Panc1 (cell line): ENCODE results near the gene ALG14. TPM values are rescaled to one million over a fixed set of nuclear protein-coding genes. Genes with fewer than 3 reads are reported as not detected.

ENCODE experiments used
- ATAC-seq: fragments of 200-7000 bp; cut with Tn5 transposase; 2 replicates; pipeline ENCODE4 v1.9.1; 2020; ENCODE audit warnings: mild to moderate bottlenecking, moderate library complexity
- BruUV-seq: library from RNA; stranded (reverse); fragments of 400-500 nt; replicated peaks from 2 replicates; lab custom pipeline; 2021; lab: Mats Ljungman, UMichigan
- CTCF ChIA-PET: fragments of 300-600 bp; sonication (Branson Sonifier 250); formaldehyde crosslinking; loops from one replicate; lab custom pipeline; 2022; ENCODE audit warnings: antibody characterized with exemption; lab: Charles Lee
- POLR2A ChIA-PET: fragments of 300-600 bp; sonication (Branson Sonifier 250); formaldehyde crosslinking; loops from one replicate; lab custom pipeline; 2022; ENCODE audit warnings: antibody characterized with exemption; lab: Charles Lee
- DNase-seq: peaks from one replicate; pipeline ENCODE4 v3.0.0-alpha.2; 2010; ENCODE audit warnings: low read depth, low spot score
- H3K27ac ChIP-seq: 2 replicates; pipeline ENCODE4 v1.5.1; 2011; ENCODE audit warnings: mild to moderate bottlenecking, low read length, inconsistent platforms
- H3K27me3 ChIP-seq: fragments of 200-500 bp; sonication (Bioruptor generic); 2 replicates; pipeline ENCODE4 v1.6.0; 2014; ENCODE audit warnings: low read length, inconsistent platforms; ENCODE audit not compliant: control insufficient read depth, insufficient read depth
- H3K36me3 ChIP-seq: fragments of 200-500 bp; sonication (Bioruptor generic); 2 replicates; pipeline ENCODE4 v1.5.1; 2014; ENCODE audit warnings: inconsistent platforms, mild to moderate bottlenecking, low read length, moderate library complexity; ENCODE audit not compliant: control insufficient read depth, insufficient read depth
- H3K4me1 ChIP-seq: 2 replicates; pipeline ENCODE4 v1.5.1; 2011; ENCODE audit warnings: inconsistent platforms, mild to moderate bottlenecking, low read length, moderate library complexity; ENCODE audit not compliant: control insufficient read depth, insufficient read depth
- H3K4me3 ChIP-seq, 2 experiments: 2 replicates each; pipeline ENCODE4 v1.5.1; 2011 to 2012; ENCODE audit warnings: low read depth in 2 of 2, low read length in 2 of 2, mild to moderate bottlenecking in 2 of 2, inconsistent platforms in 1 of 2, moderate library complexity in 1 of 2
- H3K9me3 ChIP-seq: fragments of 200-500 bp; sonication (Bioruptor generic); 2 replicates; pipeline ENCODE4 v1.5.1; 2014; ENCODE audit warnings: low read depth, mild to moderate bottlenecking, inconsistent platforms, low read length, moderate library complexity; ENCODE audit not compliant: control insufficient read depth, insufficient read depth
- POLR2AphosphoS5 ChIP-seq: IDR thresholded peaks from 2 replicates; pipeline ENCODE4 v1.6.1; 2012; ENCODE audit warnings: mild to moderate bottlenecking, low read depth, low read length, moderate library complexity
- SIN3A ChIP-seq: IDR thresholded peaks from 2 replicates; pipeline ENCODE4 v1.6.1; 2012; ENCODE audit warnings: low read depth, mild to moderate bottlenecking, low read length, moderate library complexity, borderline replicate concordance; ENCODE audit not compliant: insufficient read depth
- TCF7L2 ChIP-seq: IDR thresholded peaks from 2 replicates; pipeline ENCODE4 v1.6.1; 2011; ENCODE audit warnings: mild to moderate bottlenecking, low read depth, low read length, inconsistent platforms
- in situ Hi-C: cut with HindIII; loops from 2 replicates; pipeline ENCODE4 v1.10.0; 2016; ENCODE audit warnings: low sequenced_read_pairs, low pct_unique_long_range_greater_than_20kb
- intact Hi-C: fragments of 100-400 bp; cut with micrococcal nuclease; formaldehyde crosslinking; loops from one replicate; pipeline ENCODE4 v1.10.0; 2022; ENCODE audit not compliant: unreplicated experiment
- total RNA-seq: library from RNA; stranded (reverse); gene quantifications from one replicate; pipeline ENCODE4 v1.2.1, GENCODE V29; 2021; ENCODE audit not compliant: unreplicated experiment
- TF ChIP-seq, protein P1 (sequence below), 2 experiments: IDR thresholded peaks; 2 replicates each; pipeline ENCODE4 v1.6.1; 2011 to 2012; ENCODE audit warnings: low read depth in 2 of 2, control low read depth in 1 of 2, low read length in 1 of 2, mild to moderate bottlenecking in 1 of 2, moderate library complexity in 1 of 2; ENCODE audit not compliant: insufficient read depth in 1 of 2
- TF ChIP-seq, protein P2 (sequence below): fragments of 450-650 bp; IDR thresholded peaks from 2 replicates; pipeline ENCODE4 v1.5.1; 2017; ENCODE audit warnings: mild to moderate bottlenecking

The ALG14 gene
- total RNA-seq, 1 experiment from 2014 or later: 4.1 TPM

DNA sequence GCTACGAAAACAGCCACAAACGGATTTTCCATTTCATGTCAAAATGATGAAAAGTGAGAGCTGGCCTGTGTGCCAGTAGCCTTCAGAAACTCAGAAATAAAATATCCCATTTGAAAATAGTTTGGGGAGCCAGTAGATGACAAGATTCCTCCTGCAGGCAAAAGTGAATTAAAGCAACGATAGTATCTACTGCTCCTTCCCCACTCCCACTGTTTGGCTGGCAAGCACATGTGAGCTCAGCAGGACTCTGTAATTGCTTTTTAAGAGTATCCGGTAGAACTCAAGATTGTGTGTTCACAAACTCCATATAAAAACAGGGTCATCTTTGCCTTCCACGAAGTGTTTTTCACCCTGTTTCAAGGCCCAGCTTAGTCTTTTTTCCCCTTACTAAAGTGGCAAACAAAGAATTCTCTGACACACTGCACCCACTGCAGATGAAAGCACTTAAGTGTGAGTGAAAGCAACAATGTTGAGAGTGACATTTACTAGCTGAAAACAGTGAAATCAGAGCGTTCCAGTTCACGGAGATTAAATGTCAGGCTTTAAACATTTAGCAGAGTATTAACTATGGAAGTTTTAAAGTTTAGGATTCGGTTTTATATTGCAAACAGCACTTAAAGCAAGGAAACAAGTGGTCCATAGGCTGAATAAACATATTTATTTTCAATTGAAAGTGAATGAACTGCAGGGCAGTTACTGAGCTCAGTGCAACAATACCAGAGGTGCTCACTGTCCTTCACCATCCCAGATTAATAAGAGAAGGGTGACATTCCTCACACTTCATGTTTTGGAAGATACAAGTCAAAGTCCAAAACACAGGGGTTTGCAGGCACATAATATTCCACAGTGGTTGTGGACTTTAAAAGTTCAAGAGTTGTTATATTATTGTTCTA is 70.0 kb downstream of the ALG14 start:
- no TSS peak for BruUV-seq
- intact Hi-C loops: no loop called here
- POLR2A ChIA-PET: no interaction called here

DNA sequence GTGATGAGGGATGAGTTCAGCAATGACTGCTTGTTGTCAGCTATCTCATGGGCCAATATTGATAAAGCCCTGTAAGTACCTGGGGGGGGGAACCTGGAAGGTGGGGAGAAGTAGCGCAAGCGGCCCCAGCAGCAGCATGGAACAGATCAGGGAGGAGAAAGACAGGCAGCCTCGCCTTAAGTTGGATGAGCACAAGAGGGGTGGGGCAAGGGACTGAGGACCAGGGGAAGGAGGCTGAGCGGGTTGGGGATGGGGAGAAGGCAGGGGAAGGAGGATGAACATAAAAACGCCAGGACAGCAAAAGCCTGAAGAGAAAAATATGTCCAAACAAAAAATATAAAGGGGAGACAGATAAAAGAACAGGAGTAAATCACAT is 70.6 kb downstream of the ALG14 start:
- ChIA-PET POLR2A (no interaction called here), CTCF (no interaction called here)
- H3K4me1 ChIP-seq: no peaks in the 10 kb centered on the region; the same call in 1 of the 2 replicates
- no peaks in the 10 kb centered on the region for H3K36me3 ChIP-seq
- intact Hi-C loops: no loop called here
- no peak overlapping the region for H3K27ac ChIP-seq
- H3K27me3 ChIP-seq: no peaks in the 10 kb centered on the region
- H3K4me3 ChIP-seq: no peak overlapping the region
- BruUV-seq: no TSS peak
- in situ Hi-C loops: no loop called here
- DNase-seq (no peak), ATAC-seq (no peak)
- H3K9me3 ChIP-seq: no peaks in the 10 kb centered on the region
- TF ChIP-seq, protein P1, sequence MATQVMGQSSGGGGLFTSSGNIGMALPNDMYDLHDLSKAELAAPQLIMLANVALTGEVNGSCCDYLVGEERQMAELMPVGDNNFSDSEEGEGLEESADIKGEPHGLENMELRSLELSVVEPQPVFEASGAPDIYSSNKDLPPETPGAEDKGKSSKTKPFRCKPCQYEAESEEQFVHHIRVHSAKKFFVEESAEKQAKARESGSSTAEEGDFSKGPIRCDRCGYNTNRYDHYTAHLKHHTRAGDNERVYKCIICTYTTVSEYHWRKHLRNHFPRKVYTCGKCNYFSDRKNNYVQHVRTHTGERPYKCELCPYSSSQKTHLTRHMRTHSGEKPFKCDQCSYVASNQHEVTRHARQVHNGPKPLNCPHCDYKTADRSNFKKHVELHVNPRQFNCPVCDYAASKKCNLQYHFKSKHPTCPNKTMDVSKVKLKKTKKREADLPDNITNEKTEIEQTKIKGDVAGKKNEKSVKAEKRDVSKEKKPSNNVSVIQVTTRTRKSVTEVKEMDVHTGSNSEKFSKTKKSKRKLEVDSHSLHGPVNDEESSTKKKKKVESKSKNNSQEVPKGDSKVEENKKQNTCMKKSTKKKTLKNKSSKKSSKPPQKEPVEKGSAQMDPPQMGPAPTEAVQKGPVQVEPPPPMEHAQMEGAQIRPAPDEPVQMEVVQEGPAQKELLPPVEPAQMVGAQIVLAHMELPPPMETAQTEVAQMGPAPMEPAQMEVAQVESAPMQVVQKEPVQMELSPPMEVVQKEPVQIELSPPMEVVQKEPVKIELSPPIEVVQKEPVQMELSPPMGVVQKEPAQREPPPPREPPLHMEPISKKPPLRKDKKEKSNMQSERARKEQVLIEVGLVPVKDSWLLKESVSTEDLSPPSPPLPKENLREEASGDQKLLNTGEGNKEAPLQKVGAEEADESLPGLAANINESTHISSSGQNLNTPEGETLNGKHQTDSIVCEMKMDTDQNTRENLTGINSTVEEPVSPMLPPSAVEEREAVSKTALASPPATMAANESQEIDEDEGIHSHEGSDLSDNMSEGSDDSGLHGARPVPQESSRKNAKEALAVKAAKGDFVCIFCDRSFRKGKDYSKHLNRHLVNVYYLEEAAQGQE (IDR thresholded peaks at IDR 0.05; ENCODE audit: insufficient read depth in 1 of 2, low read depth in 2 of 2, low read length in 1 of 2): no peak
- TF ChIP-seq TCF7L2 (no peak), SIN3A (no peak), POLR2AphosphoS5 (no peak)
- TF ChIP-seq, protein P2, sequence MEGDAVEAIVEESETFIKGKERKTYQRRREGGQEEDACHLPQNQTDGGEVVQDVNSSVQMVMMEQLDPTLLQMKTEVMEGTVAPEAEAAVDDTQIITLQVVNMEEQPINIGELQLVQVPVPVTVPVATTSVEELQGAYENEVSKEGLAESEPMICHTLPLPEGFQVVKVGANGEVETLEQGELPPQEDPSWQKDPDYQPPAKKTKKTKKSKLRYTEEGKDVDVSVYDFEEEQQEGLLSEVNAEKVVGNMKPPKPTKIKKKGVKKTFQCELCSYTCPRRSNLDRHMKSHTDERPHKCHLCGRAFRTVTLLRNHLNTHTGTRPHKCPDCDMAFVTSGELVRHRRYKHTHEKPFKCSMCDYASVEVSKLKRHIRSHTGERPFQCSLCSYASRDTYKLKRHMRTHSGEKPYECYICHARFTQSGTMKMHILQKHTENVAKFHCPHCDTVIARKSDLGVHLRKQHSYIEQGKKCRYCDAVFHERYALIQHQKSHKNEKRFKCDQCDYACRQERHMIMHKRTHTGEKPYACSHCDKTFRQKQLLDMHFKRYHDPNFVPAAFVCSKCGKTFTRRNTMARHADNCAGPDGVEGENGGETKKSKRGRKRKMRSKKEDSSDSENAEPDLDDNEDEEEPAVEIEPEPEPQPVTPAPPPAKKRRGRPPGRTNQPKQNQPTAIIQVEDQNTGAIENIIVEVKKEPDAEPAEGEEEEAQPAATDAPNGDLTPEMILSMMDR: no peak

More for the DNA sequence above, 70.0 kb downstream of the ALG14 start:
- Histone ChIP-seq H3K9me3 (no peaks in the 10 kb centered on the region), H3K4me3 (no peak overlapping the region), H3K36me3 (no peaks in the 10 kb centered on the region), H3K27ac (no peak overlapping the region), H3K27me3 (no peaks in the 10 kb centered on the region), H3K4me1 (no peaks in the 10 kb centered on the region; the same call in 1 of the 2 replicates)
- in situ Hi-C loops: no loop called here
- no peak for DNase-seq
- ATAC-seq: no peak
- TF ChIP-seq SIN3A: no peak
- TF ChIP-seq POLR2AphosphoS5: no peak
- TF ChIP-seq, protein P2: no peak
- no peak for TF ChIP-seq TCF7L2
- TF ChIP-seq, protein P1 (IDR thresholded peaks at IDR 0.05; ENCODE audit: insufficient read depth in 1 of 2, low read depth in 2 of 2, low read length in 1 of 2): no peak
- CTCF ChIA-PET: no interaction called here
